H9 (cell line): ENCODE data around the gene CAMTA1. TPM values are rescaled to one million over a fixed set of nuclear protein-coding genes. Genes with fewer than 3 reads are reported as not detected.

Experiments
- DNase-seq: peaks from one replicate; pipeline ENCODE4 v3.0.0-alpha.2; 2017
- H2AFZ ChIP-seq: one replicate; pipeline ENCODE4 v1.6.1; 2013; ENCODE audit warnings: mild to moderate bottlenecking, low read length, control low read depth, moderate library complexity
- H2AK5ac ChIP-seq: 2 replicates; pipeline ENCODE4 v1.6.1; 2013; ENCODE audit warnings: low read length, control low read depth, mixed read lengths; ENCODE audit not compliant: insufficient read length
- H2BK120ac ChIP-seq: one replicate; pipeline ENCODE4 v1.6.1; 2013; ENCODE audit warnings: low read depth, mild to moderate bottlenecking, low read length, control low read depth, inconsistent platforms; ENCODE audit not compliant: poor library complexity, severe bottlenecking
- H2BK12ac ChIP-seq: 2 replicates; pipeline ENCODE4 v1.6.1; 2013; ENCODE audit warnings: low read length, control low read depth, mixed read lengths, low read depth; ENCODE audit not compliant: insufficient read length
- H2BK15ac ChIP-seq: 2 replicates; pipeline ENCODE4 v1.6.1; 2013; ENCODE audit warnings: low read depth, low read length, control low read depth
- H2BK20ac ChIP-seq: one replicate; pipeline ENCODE4 v1.6.1; 2013; ENCODE audit warnings: low read depth, mild to moderate bottlenecking, low read length, control low read depth, inconsistent platforms; ENCODE audit not compliant: poor library complexity, severe bottlenecking
- H2BK5ac ChIP-seq: 2 replicates; pipeline ENCODE4 v1.6.1; 2013; ENCODE audit warnings: low read length, control low read depth, mixed read lengths; ENCODE audit not compliant: insufficient read length
- H3K14ac ChIP-seq: 2 replicates; pipeline ENCODE4 v1.6.1; 2013; ENCODE audit warnings: low read length, control low read depth; ENCODE audit not compliant: insufficient read depth
- H3K18ac ChIP-seq: 2 replicates; pipeline ENCODE4 v1.6.1; 2013; ENCODE audit warnings: low read depth, mild to moderate bottlenecking, mixed read lengths, low read length, control low read depth; ENCODE audit not compliant: insufficient read length
- H3K23ac ChIP-seq: 2 replicates; pipeline ENCODE4 v1.6.1; 2013; ENCODE audit warnings: low read length, control low read depth, mixed read lengths, low read depth; ENCODE audit not compliant: insufficient read length
- H3K23me2 ChIP-seq: 2 replicates; pipeline ENCODE4 v1.6.1; 2013; ENCODE audit warnings: low read depth, mild to moderate bottlenecking, mixed read lengths, low read length, control low read depth; ENCODE audit not compliant: insufficient read length, poor library complexity, severe bottlenecking
- H3K27ac ChIP-seq: 2 replicates; pipeline ENCODE4 v1.5.1; 2013; ENCODE audit warnings: low read length, control low read depth, mixed read lengths, low read depth; ENCODE audit not compliant: insufficient read length
- H3K27me3 ChIP-seq: 2 replicates; pipeline ENCODE4 v1.6.1; 2013; ENCODE audit warnings: low read length, control low read depth, inconsistent platforms; ENCODE audit not compliant: insufficient read depth
- H3K4ac ChIP-seq: 2 replicates; pipeline ENCODE4 v1.6.1; 2013; ENCODE audit warnings: low read depth, mild to moderate bottlenecking, control low read depth, inconsistent platforms, low read length, moderate library complexity
- H3K4me1 ChIP-seq: 2 replicates; pipeline ENCODE4 v1.6.1; 2013; ENCODE audit warnings: low read length, control low read depth, inconsistent platforms; ENCODE audit not compliant: insufficient read depth
- H3K4me2 ChIP-seq: 2 replicates; pipeline ENCODE4 v1.6.1; 2013; ENCODE audit warnings: low read length, control low read depth, mixed read lengths; ENCODE audit not compliant: insufficient read length, insufficient read depth
- H3K56ac ChIP-seq: 2 replicates; pipeline ENCODE4 v1.6.1; 2013; ENCODE audit warnings: low read depth, mild to moderate bottlenecking, mixed read lengths, low read length, control low read depth; ENCODE audit not compliant: insufficient read length
- H3K79me1 ChIP-seq: 2 replicates; pipeline ENCODE4 v1.6.1; 2013; ENCODE audit warnings: low read depth, mild to moderate bottlenecking, moderate library complexity, low read length, control low read depth, inconsistent platforms; ENCODE audit not compliant: insufficient read depth, poor library complexity, severe bottlenecking
- H3K79me2 ChIP-seq: 2 replicates; pipeline ENCODE4 v1.6.1; 2013; ENCODE audit warnings: low read length, control low read depth, inconsistent platforms; ENCODE audit not compliant: insufficient read depth
- H3K9ac ChIP-seq: 2 replicates; pipeline ENCODE4 v1.6.1; 2013; ENCODE audit warnings: low read length, control low read depth, mixed read lengths; ENCODE audit not compliant: insufficient read length; ENCODE audit errors: extremely low read depth
- H3K9me3 ChIP-seq: one replicate; pipeline ENCODE4 v1.6.1; 2013; ENCODE audit warnings: low read depth, low read length, inconsistent platforms; ENCODE audit not compliant: control insufficient read depth
- H3T11ph ChIP-seq: one replicate; pipeline ENCODE4 v1.6.1; 2013; ENCODE audit warnings: mild to moderate bottlenecking, low read length, control low read depth, inconsistent platforms
- H4K20me1 ChIP-seq: one replicate; pipeline ENCODE4 v1.6.1; 2013; ENCODE audit not compliant: control insufficient read depth, insufficient read length, insufficient read depth
- H4K5ac ChIP-seq: 2 replicates; pipeline ENCODE4 v1.6.1; 2013; ENCODE audit warnings: low read depth, mild to moderate bottlenecking, mixed read lengths, low read length, control low read depth; ENCODE audit not compliant: insufficient read length
- H4K8ac ChIP-seq: replicated peaks from 2 replicates; pipeline ENCODE4 v1.6.1; 2013; ENCODE audit warnings: low read length, control low read depth, mixed read lengths, low read depth; ENCODE audit not compliant: insufficient read length
- H4K91ac ChIP-seq: 2 replicates; pipeline ENCODE4 v1.6.1; 2013; ENCODE audit warnings: low read depth, mild to moderate bottlenecking, moderate library complexity, mixed read lengths, low read length, control low read depth; ENCODE audit not compliant: insufficient read length
- H3K27ac Mint-ChIP-seq, 3 experiments: 2 replicates in 2 of 3; 3 replicates in 1 of 3; pipeline ENCODE4 v1.8.0; 2020 to 2021; ENCODE audit warnings: mixed read lengths in 3 of 3, mild to moderate bottlenecking in 1 of 3, moderate library complexity in 1 of 3
- H3K27me3 Mint-ChIP-seq: 2 replicates; pipeline ENCODE4 v1.8.0; 2021; ENCODE audit warnings: low read depth, mild to moderate bottlenecking, moderate library complexity, mixed read lengths
- H3K36me3 Mint-ChIP-seq, 3 experiments: 2 replicates in 2 of 3; 3 replicates in 1 of 3; pipeline ENCODE4 v1.8.0; 2020 to 2021; ENCODE audit warnings: low read depth in 3 of 3, mixed read lengths in 3 of 3; ENCODE audit not compliant: insufficient read depth in 1 of 3
- H3K4me1 Mint-ChIP-seq, 2 experiments: 2 replicates each; pipeline ENCODE4 v1.8.0; 2020; ENCODE audit warnings: mixed read lengths in 2 of 2
- H3K4me3 Mint-ChIP-seq, 2 experiments: 2 replicates in 1 of 2; 3 replicates in 1 of 2; pipeline ENCODE4 v1.8.0; 2020 to 2021; ENCODE audit warnings: mild to moderate bottlenecking in 2 of 2, mixed read lengths in 2 of 2, moderate library complexity in 1 of 2
- H3K9me3 Mint-ChIP-seq, 2 experiments: 2 replicates in 1 of 2; 3 replicates in 1 of 2; pipeline ENCODE4 v1.8.0; 2020; ENCODE audit warnings: mild to moderate bottlenecking in 2 of 2, mixed read lengths in 2 of 2, moderate library complexity in 1 of 2
- WGBS: extraction: QIAGEN DNeasy Blood & Tissue Kit; methylation state at CpG from one replicate; pipeline ENCODE4 v1.1.7; 2013; ENCODE audit warnings: missing lambda C conversion rate, low lambda C conversion rate, mixed read lengths; ENCODE audit not compliant: insufficient read length; ENCODE audit errors: extremely low coverage; 5-methylcytosine and 5-hydroxymethylcytosine counted together
- total RNA-seq: library from RNA; stranded (reverse); gene quantifications from 2 replicates; pipeline ENCODE4 v1.2.1, GENCODE V29; 2021
- TF ChIP-seq, protein P1 (sequence below): fragments of 200-600 bp; sonication (generic); conservative IDR thresholded peaks from 3 replicates; pipeline ENCODE4 v1.8.0; 2021; ENCODE audit warnings: antibody characterized with exemption, mild to moderate bottlenecking

Gene CAMTA1
- total RNA-seq, 1 experiment from 2014 or later: 115 TPM

DNA sequence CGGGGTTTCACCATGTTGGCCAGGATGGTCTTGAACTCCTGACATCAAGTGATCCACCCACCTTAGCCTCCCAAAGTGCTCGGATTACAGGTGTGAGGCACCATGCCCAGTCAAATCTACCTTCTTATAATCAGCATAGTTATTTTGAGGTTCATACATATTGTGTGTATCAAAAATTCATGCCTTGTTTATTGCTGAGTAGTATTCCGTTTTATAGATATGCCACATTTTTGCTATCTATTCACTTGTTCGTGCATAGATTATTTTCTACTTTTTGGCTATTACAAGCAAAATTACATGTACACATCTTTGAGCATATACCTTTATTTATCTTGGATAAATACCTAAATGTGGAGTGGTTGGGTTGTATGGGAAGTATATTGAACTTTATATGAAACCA is 344.9 kb downstream of the CAMTA1 start:
- Histone ChIP-seq H2BK120ac (no peak overlapping the region), H3K4me1 (no peaks in the 10 kb centered on the region), H3K23ac (no peak overlapping the region), H4K91ac (no peak overlapping the region), H3K27me3 (no peaks in the 10 kb centered on the region), H2BK15ac (no peak overlapping the region), H3K23me2 (no peaks in the 10 kb centered on the region), H3K4ac (no peak overlapping the region), H3K27ac (no peak overlapping the region), H3K18ac (no peak overlapping the region), H3K4me2 (no peak overlapping the region), H2AK5ac (no peak overlapping the region), H4K8ac (no peak overlapping the region), H2BK12ac (no peak overlapping the region), H3K56ac (no peak overlapping the region), H2AFZ (no peak overlapping the region), H3K79me2 (no peaks in the 10 kb centered on the region), H3K14ac (no peak overlapping the region), H4K5ac (no peak overlapping the region), H3K79me1 (no peaks in the 10 kb centered on the region), H3K9ac (no peak overlapping the region), H4K20me1 (no peaks in the 10 kb centered on the region), H3T11ph (no peak overlapping the region), H3K9me3 (no peaks in the 10 kb centered on the region), H2BK5ac (no peak overlapping the region), H2BK20ac (no peak overlapping the region)
- H3K4me1 Mint-ChIP-seq: peaks cover 0 to 7% of the 10 kb centered on the region in 2 experiments; a peak in 2 of 4 replicates
- TF ChIP-seq, protein P1, sequence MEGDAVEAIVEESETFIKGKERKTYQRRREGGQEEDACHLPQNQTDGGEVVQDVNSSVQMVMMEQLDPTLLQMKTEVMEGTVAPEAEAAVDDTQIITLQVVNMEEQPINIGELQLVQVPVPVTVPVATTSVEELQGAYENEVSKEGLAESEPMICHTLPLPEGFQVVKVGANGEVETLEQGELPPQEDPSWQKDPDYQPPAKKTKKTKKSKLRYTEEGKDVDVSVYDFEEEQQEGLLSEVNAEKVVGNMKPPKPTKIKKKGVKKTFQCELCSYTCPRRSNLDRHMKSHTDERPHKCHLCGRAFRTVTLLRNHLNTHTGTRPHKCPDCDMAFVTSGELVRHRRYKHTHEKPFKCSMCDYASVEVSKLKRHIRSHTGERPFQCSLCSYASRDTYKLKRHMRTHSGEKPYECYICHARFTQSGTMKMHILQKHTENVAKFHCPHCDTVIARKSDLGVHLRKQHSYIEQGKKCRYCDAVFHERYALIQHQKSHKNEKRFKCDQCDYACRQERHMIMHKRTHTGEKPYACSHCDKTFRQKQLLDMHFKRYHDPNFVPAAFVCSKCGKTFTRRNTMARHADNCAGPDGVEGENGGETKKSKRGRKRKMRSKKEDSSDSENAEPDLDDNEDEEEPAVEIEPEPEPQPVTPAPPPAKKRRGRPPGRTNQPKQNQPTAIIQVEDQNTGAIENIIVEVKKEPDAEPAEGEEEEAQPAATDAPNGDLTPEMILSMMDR: no peak
- H3K27me3 Mint-ChIP-seq: no peaks in the 10 kb centered on the region
- DNase-seq: no peak
- whole genome bisulfite sequencing: no CpG with 5 or more reads among the region's 4 CpGs
- peaks cover 0 to 4% of the 10 kb centered on the region in 2 experiments; a peak in 1 of 5 replicates for H3K9me3 Mint-ChIP-seq
- H3K36me3 Mint-ChIP-seq: no peaks in the 10 kb centered on the region
- no peak overlapping the region for H3K4me3 Mint-ChIP-seq
- no peak overlapping the region for H3K27ac Mint-ChIP-seq
